ENCODE results near the gene GNG2.
"Not testable (repeated sequence)": the region's sequence is repeated elsewhere in the genome, so short reads cannot be mapped to it uniquely, and the experiment has no call there.

Gene GNG2

GRCh38 chr14:51894250-51894649, 33.8 kb downstream of the GNG2 start:
- DNase-seq (ENCODE audit: low read depth), result no peak
- no peak for TF ChIP-seq CTCF (IDR thresholded peaks at IDR 0.05; ENCODE audit: control insufficient read depth, insufficient read depth, low read depth, low read length, missing control alignments)
- no peak overlapping the region for H3K4me3 ChIP-seq (ENCODE audit: control insufficient read depth, low read depth, low read length)

GRCh38 chr14:51895375-51895774, 35.0 kb downstream of the GNG2 start:
- no peak for TF ChIP-seq CTCF (IDR thresholded peaks at IDR 0.05; ENCODE audit: control insufficient read depth, insufficient read depth, low read depth, low read length, missing control alignments)
- no peak for DNase-seq (ENCODE audit: low read depth)
- no peak overlapping the region for H3K4me3 ChIP-seq (ENCODE audit: control insufficient read depth, low read depth, low read length)

- H3K4me3 ChIP-seq (ENCODE audit: control insufficient read depth, low read depth, low read length), result no peak overlapping the region
- TF ChIP-seq CTCF (IDR thresholded peaks at IDR 0.05; ENCODE audit: control insufficient read depth, insufficient read depth, low read depth, low read length, missing control alignments), result no peak
- no peak for DNase-seq (ENCODE audit: low read depth)
Measured at GRCh38 chr14:51897791-51898355, 37.5 kb downstream of the GNG2 start.

- no peak for DNase-seq (ENCODE audit: low read depth)
- no peak overlapping the region for H3K4me3 ChIP-seq (ENCODE audit: control insufficient read depth, low read depth, low read length)
Measured at GRCh38 chr14:51901475-51902024, 41.1 kb downstream of the GNG2 start.

GRCh38 chr14:51905656-51906121, 45.3 kb downstream of the GNG2 start:
- peak; percentile 57 for DNase-seq (ENCODE audit: low read depth)
- not testable (repeated sequence) for H3K4me3 ChIP-seq (ENCODE audit: control insufficient read depth, low read depth, low read length)
- peak; percentile 4 for TF ChIP-seq CTCF (IDR thresholded peaks at IDR 0.05; ENCODE audit: control insufficient read depth, insufficient read depth, low read depth, low read length, missing control alignments)

More at GRCh38 chr14:51901475-51902024, 41.1 kb downstream of the GNG2 start:
- TF ChIP-seq CTCF (IDR thresholded peaks at IDR 0.05; ENCODE audit: control insufficient read depth, insufficient read depth, low read depth, low read length, missing control alignments), result no peak

- H3K4me3 ChIP-seq (ENCODE audit: control insufficient read depth, low read depth, low read length), result no peak overlapping the region
- no peak for TF ChIP-seq CTCF (IDR thresholded peaks at IDR 0.05; ENCODE audit: control insufficient read depth, insufficient read depth, low read depth, low read length, missing control alignments)
- DNase-seq (ENCODE audit: low read depth), result no peak
Measured at GRCh38 chr14:51908086-51908485, 47.7 kb downstream of the GNG2 start.

All from AG09309 (cell line).